ENCODE results near the gene SCAPER.

The SCAPER gene

GRCh38 chr15:76390571-76390970 lies 514.6 kb downstream of the SCAPER start:
- DNase-seq: no peak

DNA sequence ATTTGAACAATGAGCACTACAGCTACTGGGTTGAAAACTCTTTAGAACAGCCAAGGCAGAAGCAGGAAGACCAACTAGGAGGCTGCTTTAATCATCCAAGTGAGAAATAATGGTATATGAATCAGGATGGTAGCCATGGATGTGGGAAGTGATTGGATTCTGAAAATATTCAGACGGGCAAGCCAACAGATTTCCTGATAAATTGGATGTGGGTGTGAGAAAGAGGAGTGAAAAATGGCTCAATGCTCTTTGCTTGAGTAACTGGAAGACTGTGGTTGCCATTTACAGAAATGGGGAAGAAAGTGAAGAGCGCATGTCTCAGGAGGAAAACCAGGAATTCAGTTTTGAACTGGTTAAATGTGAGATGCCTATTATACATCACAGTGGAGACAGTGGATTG lies 518.2 kb downstream of the SCAPER start:
- no peak for DNase-seq

GRCh38 chr15:76386178-76386577 lies 519.0 kb downstream of the SCAPER start:
- no peak for DNase-seq

- DNase-seq: no peak
These were observed 520.7 kb downstream of the SCAPER start for GRCh38 chr15:76384409-76384808.

DNA sequence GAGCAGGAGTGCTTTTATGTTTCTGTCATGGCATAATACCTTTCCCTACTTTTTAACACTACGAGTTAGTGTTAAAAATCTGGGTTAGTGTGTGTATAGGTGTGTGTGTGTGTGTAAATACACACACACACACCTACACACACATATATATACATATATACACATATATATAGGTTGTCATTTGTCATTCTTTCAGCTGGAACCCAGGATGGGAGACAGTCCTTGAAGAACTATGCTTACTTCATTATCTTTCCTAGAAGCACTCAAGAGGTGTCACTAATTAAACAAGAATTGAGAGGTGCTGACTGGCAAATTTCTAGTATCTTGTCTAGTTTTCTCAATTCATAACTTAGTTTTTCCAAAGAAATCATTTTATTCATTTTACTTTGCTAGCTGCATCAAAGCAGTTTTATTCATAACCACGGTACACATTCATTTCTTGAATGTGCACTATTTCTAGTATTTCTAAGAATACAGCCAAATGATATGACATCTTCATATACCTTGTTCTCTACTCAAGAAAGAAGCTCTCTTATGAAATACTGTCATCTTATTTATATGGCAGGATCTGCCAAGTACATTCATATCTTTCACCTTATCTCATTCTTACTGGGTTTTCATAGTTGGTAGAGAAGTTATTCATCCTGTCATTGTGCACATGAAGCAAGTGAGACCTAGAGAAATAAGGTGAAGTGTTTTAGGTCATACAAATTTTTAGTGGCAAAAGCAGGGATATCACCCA lies 522.0 kb downstream of the SCAPER start:
- DNase-seq: no peak

DNA sequence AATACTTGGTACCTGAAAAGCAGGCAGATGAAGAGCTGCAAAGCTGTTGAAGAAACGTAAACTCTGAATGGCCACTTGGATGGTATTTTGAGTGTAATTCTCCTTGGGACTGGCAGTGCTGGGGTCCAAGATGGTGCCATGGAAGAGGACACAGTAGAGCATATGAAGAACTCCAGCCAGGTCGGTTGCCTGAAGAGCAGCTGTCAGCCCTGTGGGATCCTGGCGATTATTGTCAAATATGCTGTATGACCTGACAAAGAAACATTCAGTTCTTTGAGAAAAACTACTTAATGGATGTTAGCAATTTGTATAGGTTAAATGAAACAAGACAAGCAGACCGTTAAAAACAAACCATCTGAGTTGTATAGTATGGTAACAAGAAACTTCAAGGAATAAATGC lies 523.8 kb downstream of the SCAPER start:
- DNase-seq: no peak

GRCh38 chr15:76380249-76380648 lies 524.9 kb downstream of the SCAPER start:
- DNase-seq: no peak

DNA sequence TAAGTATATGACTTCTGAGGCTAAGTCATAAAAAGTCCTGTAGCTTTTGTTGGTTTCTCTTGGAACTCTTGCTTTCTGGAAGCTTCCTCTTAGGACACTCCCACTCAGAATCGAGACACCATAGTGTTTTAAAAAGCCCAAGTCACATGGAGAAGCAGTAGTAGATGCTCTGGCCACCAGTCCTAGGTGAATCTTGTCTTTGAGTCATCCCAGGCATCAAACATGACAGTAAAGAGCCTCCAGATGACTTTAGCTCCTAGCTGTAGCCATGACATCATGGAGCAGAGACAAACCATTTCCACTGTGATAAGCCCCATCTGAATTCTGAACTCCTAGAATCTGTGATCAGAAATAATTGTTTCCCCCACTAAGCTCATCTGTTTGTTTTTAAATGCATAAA lies 526.4 kb downstream of the SCAPER start:
- no peak for DNase-seq

DNA sequence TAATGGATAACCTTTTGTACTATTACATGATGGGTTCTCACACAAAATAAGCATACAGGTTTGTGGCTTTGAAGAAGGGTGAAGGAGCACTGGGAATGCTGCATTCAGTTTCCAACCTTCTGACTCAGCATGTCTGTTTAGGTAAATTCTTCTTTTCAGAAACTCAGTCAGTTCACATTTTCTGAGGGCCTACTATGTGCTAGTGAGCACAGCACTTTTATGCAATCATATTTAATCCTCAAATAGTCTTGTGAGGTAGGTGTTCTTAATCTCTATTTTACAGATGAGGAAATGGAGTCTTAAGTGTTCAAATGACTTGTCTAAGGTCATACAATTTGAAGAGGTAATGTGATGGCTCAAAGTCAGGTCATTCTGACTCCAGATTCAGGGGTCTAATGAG lies 527.4 kb downstream of the SCAPER start:
- no peak for DNase-seq

- no peak for DNase-seq
These were observed 527.9 kb downstream of the SCAPER start for GRCh38 chr15:76377217-76377616.

- DNase-seq: no peak
These were observed 528.3 kb downstream of the SCAPER start for GRCh38 chr15:76376816-76377215.

DNA sequence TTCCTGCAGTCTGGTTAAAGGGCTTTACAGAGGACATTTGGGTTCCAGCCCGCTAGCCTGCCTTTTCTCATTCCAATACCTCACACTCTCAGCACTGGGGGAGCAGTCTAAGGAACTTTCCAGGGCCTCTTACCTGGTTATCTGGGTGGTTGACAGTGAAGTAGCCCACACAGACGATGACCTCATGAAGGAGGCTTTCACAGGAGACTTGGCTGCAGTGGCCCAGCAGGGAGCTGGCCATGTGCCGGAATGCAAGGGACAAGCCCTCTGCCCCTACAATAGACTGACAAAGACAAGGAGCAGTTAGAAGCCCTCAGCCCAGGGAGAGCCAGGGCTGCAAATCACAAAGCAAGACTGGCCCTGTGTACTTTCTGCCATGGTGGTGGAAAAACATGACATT lies 529.1 kb downstream of the SCAPER start:
- DNase-seq: no peak

GRCh38 chr15:76368122-76368621 lies 537.0 kb downstream of the SCAPER start:
- no peak for DNase-seq

- DNase-seq: no peak
These were observed 538.4 kb downstream of the SCAPER start for GRCh38 chr15:76366714-76367113.

DNA sequence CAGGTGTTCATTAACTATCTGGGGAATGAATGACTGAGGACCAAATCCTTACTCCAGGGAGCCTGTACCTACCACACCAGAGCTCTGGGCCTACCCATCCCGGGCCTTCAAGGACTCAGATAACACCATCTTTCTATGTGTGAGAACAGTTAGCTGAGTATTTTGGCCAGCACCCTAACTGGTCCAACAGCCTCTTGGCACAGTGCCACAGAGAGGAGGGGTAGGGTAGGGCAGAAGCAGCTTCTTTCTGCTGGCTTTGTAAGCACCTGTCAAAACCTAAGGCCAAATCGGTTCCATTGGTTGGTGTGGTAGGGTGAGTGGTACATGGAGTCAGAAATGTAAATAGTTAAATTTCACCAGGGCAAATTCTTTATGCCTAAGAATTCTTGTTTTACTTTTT lies 541.9 kb downstream of the SCAPER start:
- DNase-seq: no peak

- DNase-seq: no peak
These were observed 544.7 kb downstream of the SCAPER start for GRCh38 chr15:76360416-76360815.

DNA sequence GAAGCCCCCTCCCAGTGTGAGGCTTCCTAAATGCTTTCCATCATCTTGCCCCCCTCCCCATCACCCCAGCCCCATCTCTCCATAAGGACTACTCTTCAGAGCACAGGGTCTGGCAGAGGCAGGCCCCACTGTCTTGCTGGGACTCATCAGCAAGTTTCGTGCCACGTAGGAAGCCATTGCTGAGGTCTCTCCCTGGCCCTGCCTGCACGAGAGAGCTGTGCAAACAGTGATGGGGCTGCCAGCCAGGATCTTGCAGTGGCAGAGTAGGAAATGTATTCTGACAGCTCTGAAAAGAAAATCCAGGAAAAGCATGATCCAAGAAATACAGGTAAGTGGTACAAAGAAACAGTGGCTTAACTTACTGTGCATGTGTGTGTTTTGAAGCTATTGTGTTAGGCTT lies 546.0 kb downstream of the SCAPER start:
- DNase-seq: no peak

DNA sequence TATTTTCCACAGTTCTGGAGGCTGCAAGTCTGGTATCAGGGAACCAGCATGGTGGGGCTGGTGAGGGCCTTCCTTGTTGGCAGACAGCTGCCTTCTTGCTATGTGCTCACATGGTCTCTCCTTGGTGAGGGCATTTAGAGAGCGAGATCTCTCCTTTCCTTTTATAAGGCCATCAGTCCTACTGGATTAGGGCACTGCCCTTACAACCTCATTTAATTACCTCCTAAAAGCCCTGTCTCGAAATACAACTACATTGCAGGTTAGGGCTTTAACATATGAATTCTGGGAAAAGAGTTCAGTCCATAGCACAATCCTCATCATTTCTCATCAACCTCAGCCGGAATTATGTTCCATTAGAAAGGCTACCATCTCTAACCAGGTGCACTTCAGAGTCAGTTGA lies 546.7 kb downstream of the SCAPER start:
- DNase-seq: no peak

DNA sequence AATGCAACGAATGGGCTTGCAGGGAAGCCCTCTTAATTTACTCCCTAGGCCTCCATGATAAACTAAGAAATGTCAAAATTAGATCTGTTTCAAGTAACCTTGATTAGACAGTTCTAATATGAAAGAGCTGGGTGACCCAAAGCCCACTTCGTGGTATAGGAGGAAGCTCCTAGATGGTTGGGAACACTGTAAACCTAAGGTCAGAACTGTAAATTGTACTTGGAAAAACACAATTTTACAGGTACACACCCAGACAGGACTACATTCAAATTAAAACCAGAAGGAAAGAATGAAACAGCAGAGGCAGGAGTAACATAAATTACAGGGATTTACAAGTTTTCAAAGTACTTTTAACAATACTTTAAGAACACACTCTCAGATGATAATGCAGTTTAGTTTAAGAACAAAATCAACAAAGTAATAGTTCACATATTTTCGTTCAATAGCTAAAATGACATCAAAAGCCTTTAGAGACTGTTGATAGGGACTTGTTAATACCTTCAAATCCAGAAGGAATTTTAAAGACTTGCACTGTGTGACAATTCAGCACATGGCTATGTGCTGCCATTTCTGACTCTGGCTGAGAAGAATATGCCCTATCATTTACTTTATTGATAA lies 550.2 kb downstream of the SCAPER start:
- DNase-seq: no peak

GRCh38 chr15:76353903-76354302 lies 551.2 kb downstream of the SCAPER start:
- no peak for DNase-seq

DNA sequence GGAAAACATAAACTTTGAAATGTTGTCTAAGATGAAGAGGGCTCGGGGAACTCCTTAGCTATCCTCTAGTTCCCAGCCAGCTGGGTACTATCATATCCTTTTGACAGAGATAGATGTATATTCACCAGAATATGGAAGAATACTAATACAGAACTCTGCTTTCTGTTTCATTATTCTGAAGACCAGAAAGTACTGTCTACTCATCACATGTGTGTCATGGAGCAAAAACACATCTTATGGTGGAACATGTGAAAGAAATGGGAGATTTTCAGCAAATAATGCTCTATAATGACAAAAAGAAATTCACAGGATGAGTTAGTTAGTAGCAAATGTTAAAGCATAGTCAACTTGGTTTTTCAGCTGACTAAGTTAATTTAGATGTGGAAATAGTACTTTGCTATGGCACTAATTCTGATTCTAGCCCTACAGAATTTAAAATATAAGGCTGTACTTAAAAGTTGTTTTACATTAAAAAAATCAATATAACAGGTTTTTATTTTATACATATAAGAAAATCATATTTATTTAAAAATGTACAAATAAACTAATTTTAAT lies 552.0 kb downstream of the SCAPER start:
- DNase-seq: no peak

GRCh38 chr15:76349301-76350070 lies 555.7 kb downstream of the SCAPER start:
- DNase-seq: no peak

- DNase-seq: no peak
These were observed 557.6 kb downstream of the SCAPER start for GRCh38 chr15:76347482-76348055.
